CD4-positive, alpha-beta T cell treated with Interleukin-21 for 1 hour (primary cell): Measurements from ENCODE around the gene SLC39A1.
A peak's percentile ranks its signal among the peaks of the same experiment; 100 is the strongest.

Experiments used
- DNase-seq: peaks from one replicate; pipeline ENCODE4 v3.0.0-alpha.2; 2020

SLC39A1 gene

GRCh38 chr1:153976819-153977249, 13.5 kb upstream of the SLC39A1 start:
- no peak for DNase-seq

- DNase-seq, result no peak
Observed at GRCh38 chr1:153973525-153973924, 10.2 kb upstream of the SLC39A1 start.

GRCh38 chr1:153973071-153973470, 9.7 kb upstream of the SLC39A1 start:
- no peak for DNase-seq

- DNase-seq, result no peak
Observed at GRCh38 chr1:153970346-153970745, 7.0 kb upstream of the SLC39A1 start.

- DNase-seq, result no peak
Observed at GRCh38 chr1:153968972-153969371, 5.6 kb upstream of the SLC39A1 start.

GRCh38 chr1:153968408-153968807, 5.1 kb upstream of the SLC39A1 start:
- DNase-seq, result no peak

GRCh38 chr1:153968000-153968363, 4.6 kb upstream of the SLC39A1 start:
- no peak for DNase-seq

- peak; percentile 92 for DNase-seq
Observed at GRCh38 chr1:153967107-153967999, 4.0 kb upstream of the SLC39A1 start, which contains the start of gene CREB3L4. Gene CREB3L4, plus strand, starts transcription at chr1:153967902. Its CDS starts 624 bp downstream, at chr1:153968526.

GRCh38 chr1:153963850-153964331, 554 bp upstream of the SLC39A1 start:
- DNase-seq, result no peak

- DNase-seq, result no peak
Observed at GRCh38 chr1:153962088-153963029, 978 bp downstream of the SLC39A1 start.

GRCh38 chr1:153961421-153961820, 1.9 kb downstream of the SLC39A1 start:
- DNase-seq, result no peak

- no peak for DNase-seq
Observed at GRCh38 chr1:153960206-153960605, 3.1 kb downstream of the SLC39A1 start.

- no peak for DNase-seq
Observed at GRCh38 chr1:153959454-153959853, 3.9 kb downstream of the SLC39A1 start.

GRCh38 chr1:153958961-153959260, 4.4 kb downstream of the SLC39A1 start:
- no peak for DNase-seq

GRCh38 chr1:153958111-153958960, 5.0 kb downstream of the SLC39A1 start, which contains the start of gene CRTC2:
Gene CRTC2, minus strand, starts transcription at chr1:153958612. Its CDS starts 115 bp downstream, at chr1:153958497.
- DNase-seq, result peak; percentile 98

GRCh38 chr1:153957744-153958110, 5.6 kb downstream of the SLC39A1 start:
- peak; percentile 66 for DNase-seq

- no peak for DNase-seq
Observed at GRCh38 chr1:153956997-153957715, 6.2 kb downstream of the SLC39A1 start.

GRCh38 chr1:153954826-153955225, 8.5 kb downstream of the SLC39A1 start:
- DNase-seq, result no peak

GRCh38 chr1:153953859-153954365, 9.4 kb downstream of the SLC39A1 start:
- no peak for DNase-seq

GRCh38 chr1:153951801-153952200, 11.5 kb downstream of the SLC39A1 start:
- DNase-seq, result no peak

- DNase-seq, result no peak
Observed at GRCh38 chr1:153951183-153951582, 12.2 kb downstream of the SLC39A1 start.
